DMS53 (cell line): ENCODE results near the gene ARMC9.

Experiments
- DNase-seq: peaks from one replicate; lab custom pipeline; 2025; lab: John Stamatoyannopoulos, UW

The ARMC9 gene

GRCh38 chr2:231382116-231382515, 183.7 kb downstream of the ARMC9 start:
- DNase-seq: no peak

GRCh38 chr2:231383416-231384108, 185.1 kb downstream of the ARMC9 start:
- DNase-seq: no peak

GRCh38 chr2:231384109-231384435, 185.6 kb downstream of the ARMC9 start:
- DNase-seq: no peak

GRCh38 chr2:231384970-231385369, 186.5 kb downstream of the ARMC9 start:
- DNase-seq: no peak

GRCh38 chr2:231385429-231385828, 187.0 kb downstream of the ARMC9 start:
- DNase-seq: no peak

DNA sequence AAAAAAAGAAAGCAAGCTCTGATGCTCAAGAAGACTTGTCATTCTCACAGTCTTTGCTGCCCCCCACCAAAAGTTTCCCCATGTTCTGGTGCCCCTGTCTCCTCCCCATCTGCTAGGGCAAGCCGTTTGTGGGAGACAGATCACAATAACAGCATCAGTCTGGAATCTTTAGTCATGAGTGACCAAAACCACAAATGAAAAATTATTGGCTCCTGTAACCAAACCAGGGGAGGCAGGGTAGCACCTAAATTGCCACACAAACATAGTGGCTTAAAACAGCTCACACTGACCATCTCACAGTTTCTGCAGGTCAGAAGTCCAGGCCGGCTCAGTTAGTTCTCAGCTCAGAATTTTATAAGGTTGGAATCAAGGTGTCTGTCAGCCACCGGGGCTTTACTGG, 188.0 kb downstream of the ARMC9 start:
- DNase-seq: no peak

- peak; percentile 33 for DNase-seq
These were observed 189.7 kb downstream of the ARMC9 start for GRCh38 chr2:231387904-231388724.

GRCh38 chr2:231388725-231389346, 190.4 kb downstream of the ARMC9 start:
- no peak for DNase-seq

GRCh38 chr2:231390667-231391066, 192.2 kb downstream of the ARMC9 start:
- DNase-seq: no peak

GRCh38 chr2:231391981-231392380, 193.6 kb downstream of the ARMC9 start:
- no peak for DNase-seq

DNA sequence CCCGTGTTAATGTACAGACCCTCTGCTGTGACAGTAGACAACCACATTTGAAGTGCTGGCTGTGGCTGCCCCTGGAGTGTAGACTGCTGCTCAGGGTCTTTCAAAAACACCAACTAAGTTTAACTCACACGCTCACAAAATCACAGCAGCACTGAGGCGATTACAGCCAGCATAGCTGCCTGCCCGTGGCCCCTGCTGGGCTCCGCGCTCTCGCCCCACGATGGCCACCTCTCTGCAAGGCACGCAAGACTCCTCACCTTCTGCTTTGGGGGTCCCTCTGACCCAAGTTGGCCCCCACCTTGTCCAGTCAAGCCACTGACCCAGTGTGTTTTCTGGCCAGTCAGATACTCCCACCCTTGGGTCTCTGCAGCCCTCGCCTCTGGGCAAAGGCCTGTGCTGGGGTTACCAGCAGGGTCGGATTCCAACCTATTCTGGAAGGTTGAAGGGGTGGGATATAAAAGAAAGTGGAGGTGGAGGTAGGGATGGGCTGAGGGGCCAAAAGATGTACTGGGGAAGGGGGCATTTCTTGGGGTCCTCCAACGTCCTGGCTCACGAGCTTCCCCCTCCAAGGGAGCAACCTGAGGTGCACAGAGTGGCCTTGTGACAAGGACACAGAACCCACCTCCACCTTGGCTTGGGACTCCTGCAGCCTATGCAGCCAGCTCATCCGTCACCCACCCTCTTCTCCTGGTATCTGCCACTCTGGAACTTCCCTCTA, 194.2 kb downstream of the ARMC9 start:
- DNase-seq: no peak

GRCh38 chr2:231393149-231394131, 195.0 kb downstream of the ARMC9 start:
- no peak for DNase-seq

DNA sequence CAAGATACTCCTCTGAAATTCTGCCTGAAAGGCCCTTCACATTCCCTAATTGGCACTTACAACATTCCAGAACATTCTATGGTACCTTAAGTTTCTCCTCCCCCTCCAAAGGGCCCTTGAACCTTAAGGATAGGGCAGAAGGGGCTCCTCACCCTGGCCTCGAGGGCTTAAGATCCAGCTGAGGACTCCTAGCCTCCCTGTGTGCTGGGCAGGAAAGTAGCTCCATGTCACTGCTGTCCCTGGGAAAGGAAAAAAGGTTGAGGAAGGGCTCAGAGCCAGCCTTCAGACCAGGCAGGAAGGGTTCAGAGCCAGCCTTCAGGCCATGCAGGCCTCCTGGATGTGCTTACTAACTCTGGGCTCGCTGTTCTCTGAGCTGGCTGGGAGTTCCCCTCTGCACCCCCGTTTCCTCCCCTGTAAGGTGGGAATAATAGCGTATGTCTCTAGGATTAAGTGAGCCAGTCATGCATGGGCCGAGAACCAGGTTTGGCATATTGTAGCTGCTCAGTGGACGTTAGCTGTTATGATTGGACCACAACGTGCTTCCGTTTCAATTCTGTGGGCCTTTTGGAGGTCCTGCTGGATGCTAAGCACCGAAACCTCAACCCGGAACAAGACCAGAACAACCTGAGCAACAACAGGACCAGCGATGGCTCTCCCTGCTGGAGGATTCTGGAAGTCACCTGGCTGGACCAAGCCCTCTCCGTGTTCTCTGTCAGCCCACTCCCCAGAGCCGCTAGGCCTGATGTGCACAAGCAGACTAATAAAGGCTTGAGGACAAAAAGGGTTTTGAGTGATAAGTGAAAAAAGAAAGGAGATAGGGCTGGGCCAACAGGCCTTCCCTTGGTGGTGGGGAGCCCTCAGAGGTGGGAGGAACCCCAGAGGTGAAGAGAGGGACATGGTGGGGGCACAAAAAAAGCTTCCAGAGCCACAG, 196.0 kb downstream of the ARMC9 start:
- peak; percentile 15 for DNase-seq

DNA sequence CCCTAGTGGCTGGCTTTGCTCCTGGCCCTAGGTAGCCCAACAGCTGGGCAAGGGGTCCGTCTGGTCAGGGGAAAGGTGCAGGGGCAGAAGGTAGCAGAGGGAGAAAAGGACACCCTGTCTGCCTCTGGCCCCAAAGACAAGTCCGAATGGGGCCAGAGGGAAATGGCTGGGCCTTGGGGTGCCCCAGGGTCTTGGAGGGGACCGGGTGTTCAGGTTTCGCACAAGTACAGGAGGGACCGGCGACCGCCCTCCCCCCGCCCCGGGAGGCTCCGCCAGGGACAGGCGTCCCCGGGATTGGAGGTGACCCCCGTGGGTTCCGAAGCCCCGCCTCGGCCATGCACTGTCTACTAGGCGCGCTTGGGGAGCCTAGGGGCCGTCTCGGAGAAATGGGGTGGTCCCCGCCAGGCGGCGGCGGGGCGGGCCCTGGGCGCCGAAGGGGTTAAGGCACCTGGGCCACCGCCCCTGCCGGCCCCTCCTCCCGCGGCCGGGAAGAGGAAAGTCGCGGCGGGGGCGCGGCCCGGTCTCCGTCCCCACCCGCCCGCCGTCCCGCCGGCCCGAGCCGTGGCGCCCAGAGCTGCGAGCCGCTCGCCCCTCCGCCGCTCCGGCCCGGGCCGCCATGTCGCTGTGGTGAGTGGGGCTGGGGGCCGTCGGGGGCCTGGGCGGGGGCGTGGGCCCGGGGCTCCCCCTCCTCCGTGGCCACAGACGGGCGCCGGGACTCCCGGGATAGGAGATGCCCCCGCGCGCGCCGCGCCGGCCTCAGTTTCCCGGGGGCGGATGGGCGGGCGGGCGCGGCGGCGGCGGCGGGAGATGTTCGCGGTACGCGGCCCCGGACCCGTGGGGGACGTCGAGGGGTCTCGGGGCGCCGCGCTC, 197.0 kb downstream of the ARMC9 start, which contains the start of gene B3GNT7:
Gene B3GNT7, plus strand, starts transcription at position 523 of the 870 bp plus-strand sequence. Its CDS starts 94 bp downstream, at position 617.
- peak; percentile 13 for DNase-seq

GRCh38 chr2:231396058-231396821, 197.8 kb downstream of the ARMC9 start:
- peak; percentile 16 for DNase-seq

- DNase-seq: no peak
These were observed 198.8 kb downstream of the ARMC9 start for GRCh38 chr2:231397011-231397927.

GRCh38 chr2:231397928-231398294, 199.5 kb downstream of the ARMC9 start:
- DNase-seq: no peak
